HCT116 (cell line): ENCODE measurements around the gene FGF10. TPM values are rescaled to one million over a fixed set of nuclear protein-coding genes. Genes with fewer than 3 reads are reported as not detected.

Experiments used
- ATAC-seq: fragments of 200-7000 bp; cut with Tn5 transposase; 2 replicates; pipeline ENCODE4 v1.9.1; 2020; ENCODE audit warnings: mild to moderate bottlenecking, moderate library complexity
- BruUV-seq: library from RNA; stranded (reverse); fragments of 400-500 nt; replicated peaks from 2 replicates; lab custom pipeline; 2021; lab: Mats Ljungman, UMichigan
- CTCF ChIA-PET: fragments of 300-600 bp; sonication (Branson Sonifier 250); formaldehyde crosslinking; loops from one replicate; lab custom pipeline; 2021; ENCODE audit warnings: antibody characterized with exemption; lab: Charles Lee
- POLR2A ChIA-PET: fragments of 300-600, 350-600 bp; sonication (Branson Sonifier 250); formaldehyde crosslinking; loops from one replicate; lab custom pipeline; 2021; ENCODE audit warnings: antibody characterized with exemption; lab: Charles Lee
- RAD21 ChIA-PET, 2 experiments: fragments of 300-600 bp; sonication (Branson Sonifier 250); formaldehyde crosslinking; loops; one replicate each; lab custom pipeline; 2023; ENCODE audit warnings: low total read pairs in 2 of 2; ENCODE audit not compliant: uncharacterized antibody in 2 of 2, unreplicated experiment in 2 of 2, low non-redundant PET in 1 of 2; lab: Charles Lee
- DNase-seq: peaks from one replicate; pipeline ENCODE4 v3.0.0-alpha.2; 2010; ENCODE audit warnings: low read depth, low spot score
- H2AFZ ChIP-seq: fragments of 200-600 bp; shearing (Covaris generic), sonication (generic); 2 replicates; pipeline ENCODE4 v1.6.1; 2017; ENCODE audit warnings: low read depth, mixed run types, mixed read lengths, antibody characterized with exemption, low read length; ENCODE audit not compliant: poor library complexity, severe bottlenecking
- H3K27ac ChIP-seq: 2 replicates; pipeline ENCODE4 v1.5.1; 2012; ENCODE audit warnings: low read depth, low read length
- H3K27me3 ChIP-seq: fragments of 200-600 bp; sonication (generic); 2 replicates; pipeline ENCODE4 v1.6.1; 2016; ENCODE audit warnings: mixed run types, low read length, mixed read lengths; ENCODE audit not compliant: insufficient read depth
- H3K36me3 ChIP-seq, 2 experiments: fragments of 200-500 bp in 1 of 2; fragments of 200-600 bp in 1 of 2; sonication (Bioruptor generic) in 1 of 2; sonication (generic) in 1 of 2; 2 replicates each; pipeline versions ENCODE4 v1.5.1 to v1.6.1; 2014 to 2016; ENCODE audit warnings: low read length in 2 of 2, inconsistent platforms in 1 of 2, mixed read lengths in 1 of 2, mixed run types in 1 of 2; ENCODE audit not compliant: insufficient read depth in 2 of 2, control insufficient read depth in 1 of 2
- H3K4me1 ChIP-seq, 2 experiments: fragments of 200-600 bp in 1 of 2; sonication (generic) in 1 of 2; 2 replicates each; pipeline versions ENCODE4 v1.5.1 to v1.6.1; 2012 to 2017; ENCODE audit warnings: low read length in 2 of 2, inconsistent platforms in 1 of 2, mild to moderate bottlenecking in 1 of 2, mixed read lengths in 1 of 2, mixed run types in 1 of 2, moderate library complexity in 1 of 2; ENCODE audit not compliant: insufficient read depth in 2 of 2, control insufficient read depth in 1 of 2
- H3K4me2 ChIP-seq: fragments of 200-600 bp; sonication (generic); 2 replicates; pipeline ENCODE4 v1.6.1; 2017; ENCODE audit warnings: mixed run types, low read length, mixed read lengths
- H3K4me3 ChIP-seq, 2 experiments: fragments of 200-600 bp in 1 of 2; sonication (generic) in 1 of 2; replicated peaks in 1 of 2; 2 replicates each; pipeline ENCODE4 v1.5.1; 2011 to 2016; ENCODE audit warnings: low read length in 2 of 2, control low read depth in 1 of 2, low read depth in 1 of 2, mild to moderate bottlenecking in 1 of 2, mixed read lengths in 1 of 2, mixed run types in 1 of 2
- H3K79me2 ChIP-seq: fragments of 200-600 bp; sonication (generic); 2 replicates; pipeline ENCODE4 v1.6.1; 2017; ENCODE audit warnings: mild to moderate bottlenecking, mixed run types, low read length, moderate library complexity, mixed read lengths; ENCODE audit not compliant: insufficient read depth
- H3K9ac ChIP-seq: fragments of 200-600 bp; sonication (generic); 2 replicates; pipeline ENCODE4 v1.6.1; 2016; ENCODE audit warnings: low read length, mixed read lengths
- H3K9me2 ChIP-seq: fragments of 200-600 bp; sonication (generic), shearing (Covaris generic); 2 replicates; pipeline ENCODE4 v1.6.1; 2017; ENCODE audit warnings: mixed run types, mild to moderate bottlenecking, moderate library complexity; ENCODE audit not compliant: insufficient read depth
- H3K9me3 ChIP-seq, 2 experiments: fragments of 200-500 bp in 1 of 2; fragments of 200-600 bp in 1 of 2; sonication (Bioruptor generic) in 1 of 2; sonication (generic) in 1 of 2; 2 replicates each; pipeline ENCODE4 v1.6.1; 2014 to 2017; ENCODE audit warnings: low read length in 2 of 2, mixed read lengths in 2 of 2, inconsistent platforms in 1 of 2, low read depth in 1 of 2, mild to moderate bottlenecking in 1 of 2, mixed run types in 1 of 2, moderate library complexity in 1 of 2; ENCODE audit not compliant: control insufficient read depth in 1 of 2, insufficient read depth in 1 of 2
- H4K20me1 ChIP-seq: fragments of 200-600 bp; sonication (generic), shearing (Covaris generic); 2 replicates; pipeline ENCODE4 v1.6.1; 2017; ENCODE audit warnings: mixed run types, mild to moderate bottlenecking, moderate library complexity; ENCODE audit not compliant: insufficient read depth
- CBX3 ChIP-seq: IDR thresholded peaks from 2 replicates; pipeline ENCODE4 v1.6.1; 2012; ENCODE audit warnings: low read depth
- EGR1 ChIP-seq: IDR thresholded peaks from 2 replicates; pipeline ENCODE4 v1.6.1; 2012; ENCODE audit warnings: low read depth
- FOSL1 ChIP-seq: IDR thresholded peaks from 2 replicates; pipeline ENCODE4 v1.6.1; 2012; ENCODE audit warnings: low read depth
- JUND ChIP-seq: IDR thresholded peaks from 2 replicates; pipeline ENCODE4 v1.6.1; 2012
- POLR2AphosphoS5 ChIP-seq: IDR thresholded peaks from 2 replicates; pipeline ENCODE4 v1.6.1; 2011; ENCODE audit warnings: mild to moderate bottlenecking, low read depth, low read length, moderate library complexity
- RAD21 ChIP-seq: IDR thresholded peaks from 2 replicates; pipeline ENCODE4 v1.6.1; 2012; ENCODE audit warnings: low read depth, mild to moderate bottlenecking
- SIN3A ChIP-seq: IDR thresholded peaks from 2 replicates; pipeline ENCODE4 v1.6.1; 2012; ENCODE audit warnings: low read depth
- SP1 ChIP-seq: IDR thresholded peaks from 2 replicates; pipeline ENCODE4 v1.6.1; 2012; ENCODE audit warnings: low read depth
- SRF ChIP-seq: IDR thresholded peaks from 2 replicates; pipeline ENCODE4 v1.6.1; 2012; ENCODE audit warnings: low read depth
- YY1 ChIP-seq: IDR thresholded peaks from 2 replicates; pipeline ENCODE4 v1.6.1; 2011; ENCODE audit warnings: low read length, low read depth, moderate library complexity, mild to moderate bottlenecking; ENCODE audit not compliant: insufficient replicate concordance; ENCODE audit errors: extremely low read depth
- ZFX ChIP-seq: fragments of 450-650 bp; IDR thresholded peaks from 2 replicates; pipeline ENCODE4 v1.6.1; 2017
- ZNF274 ChIP-seq: fragments of 200-500 bp; sonication (Bioruptor generic); IDR thresholded peaks from 2 replicates; pipeline ENCODE4 v1.6.1; 2014; ENCODE audit warnings: mild to moderate bottlenecking, low read depth, low read length, inconsistent platforms
- intact Hi-C: fragments of 100-400 bp; cut with micrococcal nuclease; formaldehyde crosslinking; loops from 2 replicates; pipeline ENCODE4 v1.10.0; 2022
- total RNA-seq: library from RNA; stranded (reverse); gene quantifications from one replicate; pipeline ENCODE4 v1.2.1, GENCODE V29; 2021; ENCODE audit not compliant: unreplicated experiment
- TF ChIP-seq, protein P1 (sequence below), 3 experiments: fragments of 200-600 bp in 1 of 3; sonication (generic) in 1 of 3; IDR thresholded peaks in 2 of 3; conservative IDR thresholded peaks in 1 of 3; 2 replicates each; pipeline ENCODE4 v1.5.1; 2012 to 2017; ENCODE audit warnings: low read depth in 2 of 3, low read length in 2 of 3, antibody characterized with exemption in 1 of 3, borderline replicate concordance in 1 of 3, control low read depth in 1 of 3, mild to moderate bottlenecking in 1 of 3, mixed read lengths in 1 of 3, mixed run types in 1 of 3, moderate library complexity in 1 of 3; ENCODE audit not compliant: insufficient read depth in 1 of 3
- TF ChIP-seq, protein P2 (sequence below): IDR thresholded peaks from 2 replicates; pipeline ENCODE4 v1.6.1; 2012
- TF ChIP-seq, protein P3 (sequence below): IDR thresholded peaks from 2 replicates; pipeline ENCODE4 v1.6.1; 2012
- TF ChIP-seq, protein P4 (sequence below): IDR thresholded peaks from 2 replicates; pipeline ENCODE4 v1.6.1; 2011; ENCODE audit warnings: mild to moderate bottlenecking, low read length, moderate library complexity; ENCODE audit not compliant: insufficient replicate concordance; ENCODE audit errors: extremely low read depth

Gene FGF10
- total RNA-seq, 1 experiment from 2014 or later: not detected

DNA sequence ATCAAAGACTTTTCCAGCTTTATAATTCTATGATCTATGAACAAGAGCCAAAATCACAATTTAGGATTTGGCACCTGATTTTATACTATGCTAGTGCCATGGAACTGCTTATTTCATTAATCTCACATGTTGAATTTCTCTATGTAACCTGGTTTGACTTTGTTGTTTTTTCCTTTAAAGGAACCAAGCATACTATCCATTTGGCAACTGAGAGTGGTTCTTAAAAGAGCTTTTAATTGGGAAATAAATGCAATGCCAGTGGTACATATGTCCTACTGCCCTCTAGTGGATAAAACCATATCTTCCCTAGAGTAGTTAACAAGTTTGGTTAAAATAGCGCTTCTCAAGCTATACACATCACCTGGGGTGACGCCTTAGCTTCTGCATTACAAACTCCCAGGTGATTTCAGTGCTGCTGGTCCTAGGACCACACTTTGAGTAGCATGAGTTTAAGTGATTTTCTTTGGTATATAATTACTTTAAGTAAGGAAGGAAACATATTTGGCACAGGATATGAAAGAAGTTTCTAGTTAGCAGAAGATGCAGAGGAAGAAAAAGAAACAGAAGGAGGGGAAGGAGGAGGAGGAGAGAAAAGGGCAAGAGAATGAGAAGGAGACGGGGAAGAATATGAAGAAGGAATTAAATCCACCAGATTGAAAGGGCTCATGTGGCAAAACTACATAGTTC, 56.8 kb downstream of the FGF10 start:
- ChIA-PET POLR2A (no interaction called here), RAD21 (interaction anchor here in 1 of 2 experiments (0.7 kb wide), 1 partner anchor 602 kb away, joined by 4 read pairs; no protein-coding TSS in a partner anchor), CTCF (interaction anchor here (0.6 to 3.0 kb wide), 30 partner anchors 9 to 706 kb away, joined by 3 to 27 read pairs (median 4); partner anchors contain the start of gene FGF10)
- no peak for TF ChIP-seq FOSL1
- no peak for TF ChIP-seq YY1
- TF ChIP-seq SP1: no peak
- no peak for TF ChIP-seq JUND
- TF ChIP-seq SRF: no peak
- TF ChIP-seq CBX3: no peak
- TF ChIP-seq, protein P1, sequence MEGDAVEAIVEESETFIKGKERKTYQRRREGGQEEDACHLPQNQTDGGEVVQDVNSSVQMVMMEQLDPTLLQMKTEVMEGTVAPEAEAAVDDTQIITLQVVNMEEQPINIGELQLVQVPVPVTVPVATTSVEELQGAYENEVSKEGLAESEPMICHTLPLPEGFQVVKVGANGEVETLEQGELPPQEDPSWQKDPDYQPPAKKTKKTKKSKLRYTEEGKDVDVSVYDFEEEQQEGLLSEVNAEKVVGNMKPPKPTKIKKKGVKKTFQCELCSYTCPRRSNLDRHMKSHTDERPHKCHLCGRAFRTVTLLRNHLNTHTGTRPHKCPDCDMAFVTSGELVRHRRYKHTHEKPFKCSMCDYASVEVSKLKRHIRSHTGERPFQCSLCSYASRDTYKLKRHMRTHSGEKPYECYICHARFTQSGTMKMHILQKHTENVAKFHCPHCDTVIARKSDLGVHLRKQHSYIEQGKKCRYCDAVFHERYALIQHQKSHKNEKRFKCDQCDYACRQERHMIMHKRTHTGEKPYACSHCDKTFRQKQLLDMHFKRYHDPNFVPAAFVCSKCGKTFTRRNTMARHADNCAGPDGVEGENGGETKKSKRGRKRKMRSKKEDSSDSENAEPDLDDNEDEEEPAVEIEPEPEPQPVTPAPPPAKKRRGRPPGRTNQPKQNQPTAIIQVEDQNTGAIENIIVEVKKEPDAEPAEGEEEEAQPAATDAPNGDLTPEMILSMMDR (IDR thresholded peaks at IDR 0.05 in 2 of 3, conservative IDR thresholded peaks at IDR 0.05 in 1 of 3; ENCODE audit: borderline replicate concordance in 1 of 3, insufficient read depth in 1 of 3, low read depth in 2 of 3, low read length in 2 of 3): peak; percentile 27 to 75 (median 60); a peak in 5 of 6 replicates
- no peak for TF ChIP-seq SIN3A
- TF ChIP-seq, protein P2, sequence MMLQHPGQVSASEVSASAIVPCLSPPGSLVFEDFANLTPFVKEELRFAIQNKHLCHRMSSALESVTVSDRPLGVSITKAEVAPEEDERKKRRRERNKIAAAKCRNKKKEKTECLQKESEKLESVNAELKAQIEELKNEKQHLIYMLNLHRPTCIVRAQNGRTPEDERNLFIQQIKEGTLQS: no peak
- no peak for TF ChIP-seq EGR1
- peak; percentile 55; the same call in 1 of the 2 replicates for TF ChIP-seq RAD21
- TF ChIP-seq, protein P3, sequence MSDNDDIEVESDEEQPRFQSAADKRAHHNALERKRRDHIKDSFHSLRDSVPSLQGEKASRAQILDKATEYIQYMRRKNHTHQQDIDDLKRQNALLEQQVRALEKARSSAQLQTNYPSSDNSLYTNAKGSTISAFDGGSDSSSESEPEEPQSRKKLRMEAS: no peak
- no peak for TF ChIP-seq ZNF274
- no peak for TF ChIP-seq POLR2AphosphoS5
- TF ChIP-seq, protein P4, sequence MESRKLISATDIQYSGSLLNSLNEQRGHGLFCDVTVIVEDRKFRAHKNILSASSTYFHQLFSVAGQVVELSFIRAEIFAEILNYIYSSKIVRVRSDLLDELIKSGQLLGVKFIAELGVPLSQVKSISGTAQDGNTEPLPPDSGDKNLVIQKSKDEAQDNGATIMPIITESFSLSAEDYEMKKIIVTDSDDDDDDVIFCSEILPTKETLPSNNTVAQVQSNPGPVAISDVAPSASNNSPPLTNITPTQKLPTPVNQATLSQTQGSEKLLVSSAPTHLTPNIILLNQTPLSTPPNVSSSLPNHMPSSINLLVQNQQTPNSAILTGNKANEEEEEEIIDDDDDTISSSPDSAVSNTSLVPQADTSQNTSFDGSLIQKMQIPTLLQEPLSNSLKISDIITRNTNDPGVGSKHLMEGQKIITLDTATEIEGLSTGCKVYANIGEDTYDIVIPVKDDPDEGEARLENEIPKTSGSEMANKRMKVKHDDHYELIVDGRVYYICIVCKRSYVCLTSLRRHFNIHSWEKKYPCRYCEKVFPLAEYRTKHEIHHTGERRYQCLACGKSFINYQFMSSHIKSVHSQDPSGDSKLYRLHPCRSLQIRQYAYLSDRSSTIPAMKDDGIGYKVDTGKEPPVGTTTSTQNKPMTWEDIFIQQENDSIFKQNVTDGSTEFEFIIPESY: no peak
- no peak for TF ChIP-seq ZFX
- Histone ChIP-seq H3K4me3 (no peak overlapping the region), H2AFZ (no peak overlapping the region), H3K9me3 (no peaks in the 10 kb centered on the region), H3K9ac (no peak overlapping the region), H3K79me2 (no peaks in the 10 kb centered on the region), H3K4me2 (no peak overlapping the region), H3K9me2 (no peaks in the 10 kb centered on the region), H3K27me3 (no peaks in the 10 kb centered on the region), H3K36me3 (no peaks in the 10 kb centered on the region), H3K4me1 (no peaks in the 10 kb centered on the region), H3K27ac (no peak overlapping the region), H4K20me1 (no peaks in the 10 kb centered on the region)
- intact Hi-C loops: loop anchor here (1.0 to 10.0 kb wide), 3 partner anchors 442 to 698 kb away; no protein-coding TSS in a partner anchor
- peak; percentile 39 for DNase-seq
- BruUV-seq: no TSS peak
- ATAC-seq: peak; percentile 74
